Endodermal cell (in vitro differentiated cells): ENCODE measurements around the gene KCNN1. TPM values are rescaled to one million over a fixed set of nuclear protein-coding genes. Genes with fewer than 3 reads are reported as not detected.
A peak's percentile ranks its signal among the peaks of the same experiment; 100 is the strongest.

Experiments
- DNase-seq: peaks from one replicate; pipeline ENCODE4 v3.0.0-alpha.2; 2017
- H3K27ac ChIP-seq: 2 replicates; pipeline ENCODE4 v1.5.1; 2013; ENCODE audit warnings: mild to moderate bottlenecking, low read depth, low read length, moderate library complexity
- H3K27me3 ChIP-seq: 2 replicates; pipeline ENCODE4 v1.6.1; 2013; ENCODE audit warnings: mild to moderate bottlenecking, low read length, moderate library complexity; ENCODE audit not compliant: insufficient read depth, control insufficient read depth, poor library complexity, severe bottlenecking
- H3K36me3 ChIP-seq: 2 replicates; pipeline ENCODE4 v1.7.0; 2013; ENCODE audit warnings: mild to moderate bottlenecking, low read length, moderate library complexity; ENCODE audit not compliant: control insufficient read depth, insufficient read depth
- H3K4me1 ChIP-seq: one replicate; pipeline ENCODE4 v1.7.0; 2013; ENCODE audit warnings: low read length; ENCODE audit not compliant: control insufficient read depth, insufficient read depth
- H3K4me3 ChIP-seq: 2 replicates; pipeline ENCODE4 v1.5.1; 2013; ENCODE audit warnings: mild to moderate bottlenecking, low read length, moderate library complexity
- H3K9ac ChIP-seq: 2 replicates; pipeline ENCODE4 v1.6.1; 2013; ENCODE audit warnings: mild to moderate bottlenecking, low read length, moderate library complexity; ENCODE audit not compliant: poor library complexity, severe bottlenecking; ENCODE audit errors: extremely low read depth
- H3K9me3 ChIP-seq: 2 replicates; pipeline ENCODE4 v1.6.1; 2013; ENCODE audit warnings: mild to moderate bottlenecking, low read length, moderate library complexity; ENCODE audit not compliant: control insufficient read depth
- H3K27ac Mint-ChIP-seq: 2 replicates; pipeline ENCODE4 v1.8.0; 2020; ENCODE audit warnings: mixed read lengths
- H3K27me3 Mint-ChIP-seq: 2 replicates; pipeline ENCODE4 v1.8.0; 2021; ENCODE audit warnings: mild to moderate bottlenecking, mixed read lengths; ENCODE audit not compliant: insufficient read depth
- H3K36me3 Mint-ChIP-seq: 2 replicates; pipeline ENCODE4 v1.8.0; 2020; ENCODE audit warnings: low read depth, mixed read lengths
- H3K4me1 Mint-ChIP-seq: 2 replicates; pipeline ENCODE4 v1.8.0; 2020; ENCODE audit warnings: mixed read lengths
- H3K4me3 Mint-ChIP-seq: 2 replicates; pipeline ENCODE4 v1.8.0; 2020; ENCODE audit warnings: mild to moderate bottlenecking, moderate library complexity, mixed read lengths
- H3K9me3 Mint-ChIP-seq: 2 replicates; pipeline ENCODE4 v1.8.0; 2020; ENCODE audit warnings: mild to moderate bottlenecking, mixed read lengths
- CTCF ChIP-seq: fragments of 200-600 bp; sonication (generic); conservative IDR thresholded peaks from 2 replicates; pipeline ENCODE4 v1.5.0; 2021; ENCODE audit warnings: antibody characterized with exemption, mild to moderate bottlenecking
- WGBS, 2 experiments: methylation state at CpG; one replicate each; pipeline versions ENCODE4 v1.1.5 to v1.1.7; 2013; ENCODE audit warnings: missing lambda C conversion rate in 2 of 2, mixed read lengths in 1 of 2; ENCODE audit not compliant: insufficient coverage in 1 of 2, insufficient read length in 1 of 2; 5-methylcytosine and 5-hydroxymethylcytosine counted together
- total RNA-seq, 2 donors: library from RNA; stranded (reverse); fragmentation: NEBNext Ultra II Directional in 1 of 2; extraction: Animal tissue kit (Norgen Biotek cat#: 25700) in 1 of 2; gene quantifications; 2 replicates in 1 of 2; 3 replicates in 1 of 2; pipeline ENCODE4 v1.2.1, GENCODE V29; 2021

Gene KCNN1
- total RNA-seq, 2 donors from 2014 or later: 5.8 to 8.2 TPM

- TF ChIP-seq CTCF: no peak
- Histone ChIP-seq H3K4me3 (no peak overlapping the region), H3K4me1 (no peaks in the 10 kb centered on the region), H3K27me3 (no peaks in the 10 kb centered on the region), H3K36me3 (peaks cover 22% of the 10 kb centered on the region), H3K27ac (no peak overlapping the region), H3K9ac (no peak overlapping the region), H3K9me3 (no peaks in the 10 kb centered on the region)
- H3K27ac Mint-ChIP-seq: no peak overlapping the region
- 92 to 95% methylated on average over 9 to 17 of the region's 17 CpGs for WGBS, 2 experiments
- no peak overlapping the region for H3K4me3 Mint-ChIP-seq
- H3K4me1 Mint-ChIP-seq: no peaks in the 10 kb centered on the region
- no peak for DNase-seq
- H3K27me3 Mint-ChIP-seq: no peaks in the 10 kb centered on the region
- peaks cover 27% of the 10 kb centered on the region for H3K36me3 Mint-ChIP-seq
- H3K9me3 Mint-ChIP-seq: no peaks in the 10 kb centered on the region
Measured at GRCh38 chr19:17942181-17942580, 24.7 kb upstream of the KCNN1 start.

GRCh38 chr19:17942582-17943273, 24.2 kb upstream of the KCNN1 start:
- no peaks in the 10 kb centered on the region for H3K27me3 Mint-ChIP-seq
- H3K27ac Mint-ChIP-seq: no peak overlapping the region
- DNase-seq: peak; percentile 69
- Histone ChIP-seq H3K9ac (no peak overlapping the region), H3K27ac (no peak overlapping the region), H3K27me3 (no peaks in the 10 kb centered on the region), H3K9me3 (no peaks in the 10 kb centered on the region), H3K36me3 (peaks cover 22% of the 10 kb centered on the region), H3K4me1 (no peaks in the 10 kb centered on the region), H3K4me3 (no peak overlapping the region)
- no peak for TF ChIP-seq CTCF
- no peaks in the 10 kb centered on the region for H3K9me3 Mint-ChIP-seq
- no peak overlapping the region for H3K4me3 Mint-ChIP-seq
- H3K36me3 Mint-ChIP-seq: peaks cover 23% of the 10 kb centered on the region
- no peaks in the 10 kb centered on the region for H3K4me1 Mint-ChIP-seq
- 96 to 97% methylated on average over 24 to 41 of the region's 41 CpGs for WGBS, 2 experiments

GRCh38 chr19:17943274-17944221, 23.4 kb upstream of the KCNN1 start:
- H3K36me3 ChIP-seq: peaks cover 15% of the 10 kb centered on the region
- no peaks in the 10 kb centered on the region for H3K4me1 ChIP-seq
- Mint-ChIP-seq H3K4me3 (no peak overlapping the region), H3K27ac (no peak overlapping the region), H3K9me3 (no peaks in the 10 kb centered on the region), H3K4me1 (no peaks in the 10 kb centered on the region), H3K27me3 (no peaks in the 10 kb centered on the region), H3K36me3 (peaks cover 18% of the 10 kb centered on the region)
- 91 to 93% methylated on average over 25 to 56 of the region's 57 CpGs for WGBS, 2 experiments
- H3K9me3 ChIP-seq: no peaks in the 10 kb centered on the region
- H3K4me3 ChIP-seq: no peak overlapping the region
- H3K9ac ChIP-seq: no peak overlapping the region
- H3K27ac ChIP-seq: no peak overlapping the region
- H3K27me3 ChIP-seq: peaks cover under 1% of the 10 kb centered on the region
- no peak for TF ChIP-seq CTCF
- DNase-seq: peak; percentile 92
